H9 (cell line): ENCODE measurements around the gene DSP. TPM values are rescaled to one million over a fixed set of nuclear protein-coding genes. Genes with fewer than 3 reads are reported as not detected.

Experiments used
- DNase-seq: peaks from one replicate; pipeline ENCODE4 v3.0.0-alpha.2; 2017
- H2AFZ ChIP-seq: one replicate; pipeline ENCODE4 v1.6.1; 2013; ENCODE audit warnings: mild to moderate bottlenecking, low read length, control low read depth, moderate library complexity
- H2AK5ac ChIP-seq: 2 replicates; pipeline ENCODE4 v1.6.1; 2013; ENCODE audit warnings: low read length, control low read depth, mixed read lengths; ENCODE audit not compliant: insufficient read length
- H2BK120ac ChIP-seq: one replicate; pipeline ENCODE4 v1.6.1; 2013; ENCODE audit warnings: low read depth, mild to moderate bottlenecking, low read length, control low read depth, inconsistent platforms; ENCODE audit not compliant: poor library complexity, severe bottlenecking
- H2BK12ac ChIP-seq: 2 replicates; pipeline ENCODE4 v1.6.1; 2013; ENCODE audit warnings: low read length, control low read depth, mixed read lengths, low read depth; ENCODE audit not compliant: insufficient read length
- H2BK15ac ChIP-seq: 2 replicates; pipeline ENCODE4 v1.6.1; 2013; ENCODE audit warnings: low read depth, low read length, control low read depth
- H2BK20ac ChIP-seq: one replicate; pipeline ENCODE4 v1.6.1; 2013; ENCODE audit warnings: low read depth, mild to moderate bottlenecking, low read length, control low read depth, inconsistent platforms; ENCODE audit not compliant: poor library complexity, severe bottlenecking
- H2BK5ac ChIP-seq: 2 replicates; pipeline ENCODE4 v1.6.1; 2013; ENCODE audit warnings: low read length, control low read depth, mixed read lengths; ENCODE audit not compliant: insufficient read length
- H3K14ac ChIP-seq: 2 replicates; pipeline ENCODE4 v1.6.1; 2013; ENCODE audit warnings: low read length, control low read depth; ENCODE audit not compliant: insufficient read depth
- H3K18ac ChIP-seq: 2 replicates; pipeline ENCODE4 v1.6.1; 2013; ENCODE audit warnings: low read depth, mild to moderate bottlenecking, mixed read lengths, low read length, control low read depth; ENCODE audit not compliant: insufficient read length
- H3K23ac ChIP-seq: 2 replicates; pipeline ENCODE4 v1.6.1; 2013; ENCODE audit warnings: low read length, control low read depth, mixed read lengths, low read depth; ENCODE audit not compliant: insufficient read length
- H3K23me2 ChIP-seq: 2 replicates; pipeline ENCODE4 v1.6.1; 2013; ENCODE audit warnings: low read depth, mild to moderate bottlenecking, mixed read lengths, low read length, control low read depth; ENCODE audit not compliant: insufficient read length, poor library complexity, severe bottlenecking
- H3K27ac ChIP-seq: 2 replicates; pipeline ENCODE4 v1.5.1; 2013; ENCODE audit warnings: low read length, control low read depth, mixed read lengths, low read depth; ENCODE audit not compliant: insufficient read length
- H3K27me3 ChIP-seq: 2 replicates; pipeline ENCODE4 v1.6.1; 2013; ENCODE audit warnings: low read length, control low read depth, inconsistent platforms; ENCODE audit not compliant: insufficient read depth
- H3K4ac ChIP-seq: 2 replicates; pipeline ENCODE4 v1.6.1; 2013; ENCODE audit warnings: low read depth, mild to moderate bottlenecking, control low read depth, inconsistent platforms, low read length, moderate library complexity
- H3K4me1 ChIP-seq: 2 replicates; pipeline ENCODE4 v1.6.1; 2013; ENCODE audit warnings: low read length, control low read depth, inconsistent platforms; ENCODE audit not compliant: insufficient read depth
- H3K4me2 ChIP-seq: 2 replicates; pipeline ENCODE4 v1.6.1; 2013; ENCODE audit warnings: low read length, control low read depth, mixed read lengths; ENCODE audit not compliant: insufficient read length, insufficient read depth
- H3K56ac ChIP-seq: 2 replicates; pipeline ENCODE4 v1.6.1; 2013; ENCODE audit warnings: low read depth, mild to moderate bottlenecking, mixed read lengths, low read length, control low read depth; ENCODE audit not compliant: insufficient read length
- H3K79me1 ChIP-seq: 2 replicates; pipeline ENCODE4 v1.6.1; 2013; ENCODE audit warnings: low read depth, mild to moderate bottlenecking, moderate library complexity, low read length, control low read depth, inconsistent platforms; ENCODE audit not compliant: insufficient read depth, poor library complexity, severe bottlenecking
- H3K79me2 ChIP-seq: 2 replicates; pipeline ENCODE4 v1.6.1; 2013; ENCODE audit warnings: low read length, control low read depth, inconsistent platforms; ENCODE audit not compliant: insufficient read depth
- H3K9ac ChIP-seq: 2 replicates; pipeline ENCODE4 v1.6.1; 2013; ENCODE audit warnings: low read length, control low read depth, mixed read lengths; ENCODE audit not compliant: insufficient read length; ENCODE audit errors: extremely low read depth
- H3K9me3 ChIP-seq: one replicate; pipeline ENCODE4 v1.6.1; 2013; ENCODE audit warnings: low read depth, low read length, inconsistent platforms; ENCODE audit not compliant: control insufficient read depth
- H3T11ph ChIP-seq: one replicate; pipeline ENCODE4 v1.6.1; 2013; ENCODE audit warnings: mild to moderate bottlenecking, low read length, control low read depth, inconsistent platforms
- H4K20me1 ChIP-seq: one replicate; pipeline ENCODE4 v1.6.1; 2013; ENCODE audit not compliant: control insufficient read depth, insufficient read length, insufficient read depth
- H4K5ac ChIP-seq: 2 replicates; pipeline ENCODE4 v1.6.1; 2013; ENCODE audit warnings: low read depth, mild to moderate bottlenecking, mixed read lengths, low read length, control low read depth; ENCODE audit not compliant: insufficient read length
- H4K8ac ChIP-seq: replicated peaks from 2 replicates; pipeline ENCODE4 v1.6.1; 2013; ENCODE audit warnings: low read length, control low read depth, mixed read lengths, low read depth; ENCODE audit not compliant: insufficient read length
- H4K91ac ChIP-seq: 2 replicates; pipeline ENCODE4 v1.6.1; 2013; ENCODE audit warnings: low read depth, mild to moderate bottlenecking, moderate library complexity, mixed read lengths, low read length, control low read depth; ENCODE audit not compliant: insufficient read length
- H3K27ac Mint-ChIP-seq, 3 experiments: 2 replicates in 2 of 3; 3 replicates in 1 of 3; pipeline ENCODE4 v1.8.0; 2020 to 2021; ENCODE audit warnings: mixed read lengths in 3 of 3, mild to moderate bottlenecking in 1 of 3, moderate library complexity in 1 of 3
- H3K27me3 Mint-ChIP-seq: 2 replicates; pipeline ENCODE4 v1.8.0; 2021; ENCODE audit warnings: low read depth, mild to moderate bottlenecking, moderate library complexity, mixed read lengths
- H3K36me3 Mint-ChIP-seq, 3 experiments: 2 replicates in 2 of 3; 3 replicates in 1 of 3; pipeline ENCODE4 v1.8.0; 2020 to 2021; ENCODE audit warnings: low read depth in 3 of 3, mixed read lengths in 3 of 3; ENCODE audit not compliant: insufficient read depth in 1 of 3
- H3K4me1 Mint-ChIP-seq, 2 experiments: 2 replicates each; pipeline ENCODE4 v1.8.0; 2020; ENCODE audit warnings: mixed read lengths in 2 of 2
- H3K4me3 Mint-ChIP-seq, 2 experiments: 2 replicates in 1 of 2; 3 replicates in 1 of 2; pipeline ENCODE4 v1.8.0; 2020 to 2021; ENCODE audit warnings: mild to moderate bottlenecking in 2 of 2, mixed read lengths in 2 of 2, moderate library complexity in 1 of 2
- H3K9me3 Mint-ChIP-seq, 2 experiments: 2 replicates in 1 of 2; 3 replicates in 1 of 2; pipeline ENCODE4 v1.8.0; 2020; ENCODE audit warnings: mild to moderate bottlenecking in 2 of 2, mixed read lengths in 2 of 2, moderate library complexity in 1 of 2
- WGBS: extraction: QIAGEN DNeasy Blood & Tissue Kit; methylation state at CpG from one replicate; pipeline ENCODE4 v1.1.7; 2013; ENCODE audit warnings: missing lambda C conversion rate, low lambda C conversion rate, mixed read lengths; ENCODE audit not compliant: insufficient read length; ENCODE audit errors: extremely low coverage; 5-methylcytosine and 5-hydroxymethylcytosine counted together
- total RNA-seq: library from RNA; stranded (reverse); gene quantifications from 2 replicates; pipeline ENCODE4 v1.2.1, GENCODE V29; 2021
- TF ChIP-seq, protein P1 (sequence below): fragments of 200-600 bp; sonication (generic); conservative IDR thresholded peaks from 3 replicates; pipeline ENCODE4 v1.8.0; 2021; ENCODE audit warnings: antibody characterized with exemption, mild to moderate bottlenecking

Gene DSP
- total RNA-seq, 1 experiment from 2014 or later, result 48.9 TPM

GRCh38 chr6:7561153-7561964, 19.9 kb downstream of the DSP start:
- no peak overlapping the region for H3K4me3 Mint-ChIP-seq
- WGBS, result no CpG with 5 or more reads among the region's 19 CpGs
- no peak overlapping the region for H4K5ac ChIP-seq
- no peak overlapping the region for H3K23ac ChIP-seq
- no peak overlapping the region for H3K9ac ChIP-seq
- H4K8ac ChIP-seq, result no peak overlapping the region
- H3K27ac ChIP-seq, result no peak overlapping the region
- no peaks in the 10 kb centered on the region for H3K23me2 ChIP-seq
- H3K9me3 ChIP-seq, result no peaks in the 10 kb centered on the region
- TF ChIP-seq, protein P1, sequence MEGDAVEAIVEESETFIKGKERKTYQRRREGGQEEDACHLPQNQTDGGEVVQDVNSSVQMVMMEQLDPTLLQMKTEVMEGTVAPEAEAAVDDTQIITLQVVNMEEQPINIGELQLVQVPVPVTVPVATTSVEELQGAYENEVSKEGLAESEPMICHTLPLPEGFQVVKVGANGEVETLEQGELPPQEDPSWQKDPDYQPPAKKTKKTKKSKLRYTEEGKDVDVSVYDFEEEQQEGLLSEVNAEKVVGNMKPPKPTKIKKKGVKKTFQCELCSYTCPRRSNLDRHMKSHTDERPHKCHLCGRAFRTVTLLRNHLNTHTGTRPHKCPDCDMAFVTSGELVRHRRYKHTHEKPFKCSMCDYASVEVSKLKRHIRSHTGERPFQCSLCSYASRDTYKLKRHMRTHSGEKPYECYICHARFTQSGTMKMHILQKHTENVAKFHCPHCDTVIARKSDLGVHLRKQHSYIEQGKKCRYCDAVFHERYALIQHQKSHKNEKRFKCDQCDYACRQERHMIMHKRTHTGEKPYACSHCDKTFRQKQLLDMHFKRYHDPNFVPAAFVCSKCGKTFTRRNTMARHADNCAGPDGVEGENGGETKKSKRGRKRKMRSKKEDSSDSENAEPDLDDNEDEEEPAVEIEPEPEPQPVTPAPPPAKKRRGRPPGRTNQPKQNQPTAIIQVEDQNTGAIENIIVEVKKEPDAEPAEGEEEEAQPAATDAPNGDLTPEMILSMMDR, result no peak
- H3K56ac ChIP-seq, result no peak overlapping the region
- H2BK12ac ChIP-seq, result no peak overlapping the region
- H3K27me3 ChIP-seq, result no peaks in the 10 kb centered on the region
- no peak overlapping the region for H4K91ac ChIP-seq
- H4K20me1 ChIP-seq, result no peaks in the 10 kb centered on the region
- H2BK120ac ChIP-seq, result no peak overlapping the region
- no peak overlapping the region for H3K14ac ChIP-seq
- no peak for DNase-seq
- H3K4me1 ChIP-seq, result no peaks in the 10 kb centered on the region
- peaks cover 19 to 67% (median 60%) of the 10 kb centered on the region in 3 experiments for H3K36me3 Mint-ChIP-seq
- H2BK20ac ChIP-seq, result no peak overlapping the region
- no peaks in the 10 kb centered on the region for H3K79me2 ChIP-seq
- no peak overlapping the region for H3K4me2 ChIP-seq
- H3T11ph ChIP-seq, result no peak overlapping the region
- no peaks in the 10 kb centered on the region for H3K79me1 ChIP-seq
- H2BK5ac ChIP-seq, result no peak overlapping the region
- no peak overlapping the region for H2BK15ac ChIP-seq
- H3K27me3 Mint-ChIP-seq, result no peaks in the 10 kb centered on the region
- no peak overlapping the region for H2AFZ ChIP-seq
- no peak overlapping the region for H2AK5ac ChIP-seq
- H3K27ac Mint-ChIP-seq, result peak overlapping the region in 1 of 3 experiments; percentile 80; a peak in 1 of 7 replicates
- H3K4ac ChIP-seq, result no peak overlapping the region
- no peaks in the 10 kb centered on the region for H3K9me3 Mint-ChIP-seq
- H3K4me1 Mint-ChIP-seq, result 0 out of 4 replicates have a peak, but pooled peaks cover 0 to 4% of the 10 kb centered on the region in 2 experiments
- H3K18ac ChIP-seq, result no peak overlapping the region
